NCI-H2029 (cell line): ENCODE data around the gene USP10.

ENCODE experiments used
- DNase-seq: peaks from one replicate; lab custom pipeline; 2025; lab: John Stamatoyannopoulos, UW

Gene USP10

DNA sequence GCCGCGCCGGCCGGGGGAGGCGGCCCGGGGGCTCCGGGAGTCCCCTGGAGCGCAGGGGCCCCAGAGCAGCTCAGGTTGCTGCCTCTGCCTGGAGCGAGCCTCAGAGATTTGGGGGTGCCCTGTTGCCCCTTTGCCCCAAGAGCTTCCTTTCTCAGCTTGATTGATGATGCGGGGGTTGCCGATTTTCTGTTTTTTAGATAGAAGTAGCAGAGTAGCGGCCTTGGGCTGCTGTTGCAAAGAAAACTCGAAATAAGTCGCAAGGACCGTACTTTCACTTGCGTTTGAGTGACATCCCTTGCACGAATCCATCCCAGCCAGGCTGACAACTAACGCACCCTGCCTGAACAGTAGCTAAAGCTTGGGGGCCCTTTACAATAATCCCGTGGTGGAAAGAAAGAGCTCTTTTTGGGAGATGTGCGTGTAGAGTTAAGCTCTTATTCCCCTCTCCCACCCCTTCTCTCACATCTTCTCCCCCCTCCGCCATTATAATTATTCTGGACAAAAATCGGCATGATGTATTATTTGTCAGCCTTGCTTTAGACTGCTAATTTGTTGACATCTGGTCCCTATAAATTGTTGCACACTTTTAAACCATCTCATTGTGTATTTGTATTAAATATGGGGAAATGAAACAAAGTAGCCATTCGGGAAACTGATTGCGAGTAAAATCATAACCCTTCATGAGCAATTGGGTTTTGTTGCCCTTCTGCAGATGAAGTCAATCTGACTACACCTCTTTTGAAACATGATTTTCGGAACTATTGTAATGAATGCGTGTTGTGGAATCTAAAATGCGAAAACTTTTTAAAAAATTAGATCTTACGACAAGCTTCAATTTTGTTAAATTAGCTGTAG, 873 bp downstream of the USP10 start:
- no peak for DNase-seq

GRCh38 chr16:84703681-84704080, 3.9 kb downstream of the USP10 start:
- no peak for DNase-seq

- DNase-seq = no peak
These were observed 4.5 kb downstream of the USP10 start for GRCh38 chr16:84704253-84704652.

GRCh38 chr16:84706856-84707255, 7.1 kb downstream of the USP10 start:
- no peak for DNase-seq

GRCh38 chr16:84709609-84710008, 9.8 kb downstream of the USP10 start:
- no peak for DNase-seq

DNA sequence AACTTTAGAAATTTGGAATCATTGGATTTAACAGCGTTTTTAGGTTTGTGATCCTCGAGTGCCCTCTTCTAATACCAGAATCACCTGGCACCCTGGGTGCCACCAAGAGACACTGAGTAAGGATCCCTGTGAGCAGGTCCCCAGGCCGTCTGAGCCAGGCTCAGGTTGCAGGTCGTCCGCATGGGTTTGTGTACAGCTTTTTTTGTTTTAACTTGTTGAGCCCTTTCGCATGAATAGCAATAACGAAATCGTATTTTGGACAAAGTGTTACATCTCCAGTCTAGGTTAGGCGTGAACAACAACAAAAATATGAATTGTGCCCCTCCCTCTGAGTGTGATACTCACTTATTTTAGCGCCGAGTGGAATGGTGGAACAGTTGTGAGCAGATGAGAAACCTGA, 10.9 kb downstream of the USP10 start:
- no peak for DNase-seq

- no peak for DNase-seq
These were observed 12.4 kb downstream of the USP10 start for GRCh38 chr16:84712138-84712671.

GRCh38 chr16:84712801-84713775, 13.3 kb downstream of the USP10 start:
- DNase-seq = no peak

DNA sequence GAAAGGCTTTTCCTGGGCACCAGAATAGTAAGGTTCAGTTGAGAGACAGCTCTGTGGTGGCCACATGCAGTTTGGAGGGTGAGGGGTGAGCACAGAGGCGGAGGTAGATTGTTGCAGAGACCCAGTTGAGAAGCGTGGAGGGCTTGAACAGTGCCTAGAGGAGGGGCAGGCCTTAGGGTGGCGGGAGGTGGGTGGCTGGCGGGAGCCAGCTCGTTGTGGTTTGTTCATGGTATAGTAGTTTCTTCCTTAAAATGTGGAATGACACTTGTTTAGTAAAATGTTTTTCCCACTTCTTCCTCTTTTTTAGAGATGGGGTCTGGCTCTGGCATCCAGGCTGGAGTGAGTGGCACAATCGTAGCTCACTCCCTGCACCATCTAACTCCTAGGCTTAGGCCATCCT, 14.2 kb downstream of the USP10 start:
- DNase-seq = no peak

DNA sequence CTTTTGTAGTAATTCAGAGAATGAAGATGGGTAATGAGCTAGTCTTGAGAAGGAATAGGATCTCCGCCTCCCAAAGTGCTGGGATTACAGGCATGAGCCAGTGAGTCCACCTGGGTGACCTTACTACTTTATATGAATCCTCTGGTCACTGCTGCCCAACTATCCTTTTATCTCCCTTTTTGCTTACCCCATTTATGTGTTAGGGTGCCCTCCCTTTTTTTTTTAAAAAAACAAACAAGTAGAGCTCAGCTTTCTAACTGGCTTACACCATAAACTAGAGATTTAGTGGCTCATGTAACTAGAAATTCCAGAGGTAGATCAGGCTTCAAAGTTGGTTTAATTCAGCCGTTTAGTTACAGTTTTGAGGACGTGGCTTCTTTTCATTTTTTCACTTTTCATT, 15.6 kb downstream of the USP10 start:
- no peak for DNase-seq

DNA sequence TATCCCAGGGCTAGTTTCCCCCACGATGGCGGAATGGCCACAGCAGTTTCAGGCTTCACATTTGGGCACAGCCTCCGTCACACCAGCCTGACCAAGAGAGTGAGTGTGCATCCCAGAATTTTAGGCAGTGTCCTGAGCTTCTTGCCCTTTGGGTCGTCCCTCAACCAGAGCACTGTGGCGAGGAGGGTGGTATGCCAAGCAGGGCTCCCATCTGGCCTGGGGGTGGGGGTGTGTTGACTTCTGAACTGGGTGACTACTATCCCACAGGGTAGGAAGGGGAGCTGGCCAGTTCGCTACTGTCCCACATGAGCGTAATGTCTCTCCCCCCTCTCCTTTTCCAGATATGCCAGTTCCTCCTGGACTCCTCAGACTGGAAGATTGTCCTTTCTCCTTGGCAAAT, 16.1 kb downstream of the USP10 start:
- DNase-seq = no peak

DNA sequence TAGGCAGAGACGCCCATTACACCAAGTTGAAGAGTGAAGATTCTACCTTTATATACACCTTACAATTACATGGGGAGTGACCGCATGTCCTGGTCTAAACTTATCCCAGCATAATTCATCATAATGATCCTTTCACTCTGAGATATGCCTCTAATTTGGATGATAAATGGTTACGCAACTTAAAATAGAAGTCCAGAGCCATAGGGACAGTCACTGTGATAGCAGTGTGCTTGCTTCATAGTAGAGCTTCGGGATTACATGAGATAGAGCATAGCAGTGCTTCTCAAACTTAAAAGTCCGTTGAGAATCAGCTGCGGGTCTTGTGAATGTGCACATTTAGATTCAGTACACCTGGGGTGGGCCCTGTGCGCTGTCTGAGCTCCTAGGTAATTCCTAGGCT, 16.9 kb downstream of the USP10 start:
- no peak for DNase-seq

DNA sequence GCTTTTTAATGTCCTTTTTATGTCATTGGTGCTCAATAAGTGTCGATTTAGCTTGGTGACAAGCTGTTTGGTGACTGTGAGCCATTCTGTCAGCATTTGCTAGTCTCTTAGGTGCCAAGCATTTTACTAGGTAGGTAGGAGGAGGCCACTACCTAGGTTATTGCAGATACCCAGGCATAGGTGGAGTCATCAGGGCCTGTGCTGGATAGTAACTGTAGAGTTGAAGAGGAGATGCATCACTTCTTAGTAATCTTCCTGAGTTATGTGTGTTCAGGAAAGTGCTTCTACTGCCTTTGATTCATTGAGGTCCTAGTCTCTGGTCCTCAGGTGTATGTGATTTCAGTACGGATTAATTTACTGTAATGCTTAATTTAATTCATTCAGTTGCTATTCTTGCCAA, 17.7 kb downstream of the USP10 start:
- DNase-seq = no peak

- no peak for DNase-seq
These were observed 20.4 kb downstream of the USP10 start for GRCh38 chr16:84720177-84720579.

- no peak for DNase-seq
These were observed 22.3 kb downstream of the USP10 start for GRCh38 chr16:84722068-84722467.

GRCh38 chr16:84723906-84724305, 24.1 kb downstream of the USP10 start:
- no peak for DNase-seq

GRCh38 chr16:84724606-84725309, 25.0 kb downstream of the USP10 start:
- DNase-seq = no peak

- DNase-seq = no peak
These were observed 25.8 kb downstream of the USP10 start for GRCh38 chr16:84725481-84726078.

DNA sequence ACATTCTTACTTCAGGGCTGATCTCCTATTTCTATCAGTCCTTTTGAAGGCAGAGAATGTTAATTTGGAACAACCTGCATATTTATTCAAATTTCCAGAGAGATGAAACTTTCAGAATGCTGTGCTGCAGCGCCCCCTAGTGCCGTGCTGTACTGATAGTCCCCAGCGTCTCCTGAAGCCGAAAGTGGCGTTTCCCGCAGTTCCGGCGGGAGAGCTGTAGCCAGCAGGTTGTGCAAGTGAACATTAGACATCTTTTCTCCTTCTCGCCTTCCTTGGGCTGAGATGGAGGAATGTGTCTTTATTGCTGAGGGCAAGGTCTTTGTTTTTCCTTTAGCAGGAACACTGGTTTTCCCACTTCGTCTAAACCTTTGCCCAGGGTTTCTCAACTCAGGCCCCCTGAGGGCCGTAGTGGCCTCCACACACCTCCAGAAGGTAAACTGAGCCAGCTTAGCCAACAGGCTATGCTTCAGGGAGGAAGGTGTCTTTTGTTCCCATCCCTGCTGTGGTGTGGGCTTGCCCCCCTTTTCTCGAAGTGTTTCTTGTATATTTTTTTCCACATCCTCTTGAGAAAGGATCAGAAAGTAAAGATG, 26.4 kb downstream of the USP10 start:
- peak; percentile 35 for DNase-seq

DNA sequence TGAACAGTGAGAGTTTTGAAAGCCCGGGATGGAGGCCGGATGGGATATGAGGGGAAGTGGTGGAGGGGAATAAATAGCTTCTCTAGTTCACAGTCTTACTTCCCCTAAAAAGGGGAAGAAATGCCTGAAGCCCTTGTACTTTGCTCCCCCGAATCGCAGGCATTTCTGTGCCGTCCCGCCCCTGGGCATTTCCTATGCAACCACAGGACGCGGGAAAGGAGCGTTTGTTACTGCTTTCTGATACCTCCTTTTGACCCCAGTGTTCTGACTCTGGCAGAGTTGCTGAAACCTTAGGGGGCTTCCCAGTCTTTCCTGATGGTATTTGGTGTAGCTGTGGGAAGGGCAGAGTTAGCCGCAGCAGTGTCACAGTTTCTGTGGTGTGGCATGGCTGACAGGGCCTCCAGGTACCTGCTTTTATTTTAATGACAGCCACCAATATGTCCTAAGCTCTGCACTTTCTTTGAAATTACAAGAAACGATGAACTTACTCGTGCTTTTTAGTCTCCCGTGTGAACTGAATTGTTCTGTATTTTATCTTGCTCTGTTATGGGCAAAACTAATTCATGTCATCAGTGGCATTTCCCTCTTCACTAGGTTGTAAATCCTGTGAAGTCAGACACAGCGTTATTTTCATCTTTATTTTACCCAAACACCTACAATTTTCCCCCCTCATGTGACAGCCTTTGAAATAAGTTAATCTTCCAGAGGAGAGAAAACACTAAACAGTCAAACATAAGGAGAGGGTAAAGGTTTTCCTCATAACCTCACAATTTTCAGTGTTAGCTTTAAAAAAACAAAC, 27.1 kb downstream of the USP10 start:
- no peak for DNase-seq
